Breast epithelium (tissue), 4 donors: ENCODE results near the gene NDUFAF8. TPM values are rescaled to one million over a fixed set of nuclear protein-coding genes. Genes with fewer than 3 reads are reported as not detected.

Source experiments
- DNase-seq, 2 donors: peaks; one replicate each; pipeline ENCODE4 v3.0.0-alpha.2; 2019; ENCODE audit warnings: low spot score in 2 of 2
- H3K27ac ChIP-seq, 2 donors: fragments of 200-600 bp; sonication (generic) in 1 of 2; one replicate each; pipeline ENCODE4 v1.5.1; 2016 to 2019; ENCODE audit warnings: mild to moderate bottlenecking in 1 of 2
- H3K27me3 ChIP-seq, 2 donors: fragments of 200-600 bp; sonication (generic) in 1 of 2; one replicate each; pipeline versions ENCODE4 v1.5.1 to v1.6.0; 2017 to 2019; ENCODE audit warnings: control low read depth in 1 of 2, mild to moderate bottlenecking in 1 of 2
- H3K36me3 ChIP-seq: fragments of 200-600 bp; one replicate; pipeline ENCODE4 v1.5.1; 2019
- H3K4me1 ChIP-seq, 2 donors: fragments of 200-600 bp; sonication (generic); one replicate each; pipeline ENCODE4 v1.5.1; 2016 to 2019; ENCODE audit warnings: control low read depth in 1 of 2
- H3K4me3 ChIP-seq, 3 donors: fragments of 200-600 bp; sonication (generic); 1 replicate in 2 of 3; 2 replicates in 1 of 3; pipeline ENCODE4 v1.5.1; 2016 to 2019; ENCODE audit warnings: mild to moderate bottlenecking in 3 of 3, moderate library complexity in 2 of 3
- H3K9me3 ChIP-seq, 2 donors: fragments of 200-600 bp; sonication (generic) in 1 of 2; one replicate each; pipeline ENCODE4 v1.5.1; 2016 to 2019; ENCODE audit warnings: control low read depth in 1 of 2
- CTCF ChIP-seq, 3 donors: fragments of 450-650 bp; IDR thresholded peaks; one replicate each; pipeline ENCODE4 v1.5.1; 2016 to 2017; ENCODE audit warnings: antibody characterized with exemption in 3 of 3, mild to moderate bottlenecking in 3 of 3, moderate library complexity in 3 of 3
- POLR2A ChIP-seq: fragments of 450-650 bp; IDR thresholded peaks from one replicate; pipeline ENCODE4 v1.6.1; 2016; ENCODE audit warnings: antibody characterized with exemption, mild to moderate bottlenecking, moderate library complexity
- POLR2AphosphoS5 ChIP-seq, 3 donors: sonication (generic); formaldehyde crosslinking; IDR thresholded peaks; one replicate each; pipeline ENCODE4 v1.6.1; 2017; ENCODE audit warnings: antibody characterized with exemption in 3 of 3
- intact Hi-C: fragments of 100-400 bp; cut with DNase I; formaldehyde crosslinking; loops from one replicate; pipeline ENCODE4 v1.15.1; 2023; ENCODE audit warnings: low total_unique reads
- total RNA-seq, 3 donors: library from RNA; depleted of rRNA; stranded (reverse); fragments of >200 nt; gene quantifications; one replicate each; pipeline ENCODE4 v1.1.0, GENCODE V29; 2016

Gene NDUFAF8
- total RNA-seq, 3 donors from 2014 or later: 34.2 to 39.7 (median 35.2) TPM

- no peaks in the 10 kb centered on the region for H3K4me1 ChIP-seq
- no peak for TF ChIP-seq POLR2A
- no peak for TF ChIP-seq POLR2AphosphoS5 (IDR thresholded peaks at IDR 0.05)
- no peak for TF ChIP-seq CTCF (IDR thresholded peaks at IDR 0.05)
- no peak overlapping the region for H3K27ac ChIP-seq
- no peaks in the 10 kb centered on the region for H3K36me3 ChIP-seq
- no peaks in the 10 kb centered on the region for H3K27me3 ChIP-seq
- no peak for DNase-seq
- no peaks in the 10 kb centered on the region for H3K9me3 ChIP-seq
- intact Hi-C loops: loop anchor here (10.0 kb wide), 1 partner anchor 234 kb away; no protein-coding TSS in a partner anchor
- no peak overlapping the region for H3K4me3 ChIP-seq
Measured at GRCh38 chr17:81250286-81251093, 11.4 kb downstream of the NDUFAF8 start.

GRCh38 chr17:81251094-81251708 lies 12.1 kb downstream of the NDUFAF8 start:
- Histone ChIP-seq H3K36me3 (no peaks in the 10 kb centered on the region), H3K4me1 (no peaks in the 10 kb centered on the region), H3K4me3 (no peak overlapping the region), H3K9me3 (no peaks in the 10 kb centered on the region), H3K27me3 (no peaks in the 10 kb centered on the region), H3K27ac (no peak overlapping the region)
- DNase-seq: no peak
- TF ChIP-seq POLR2AphosphoS5 (IDR thresholded peaks at IDR 0.05) (no peak), CTCF (IDR thresholded peaks at IDR 0.05) (no peak), POLR2A (no peak)
- intact Hi-C loops: loop anchor here (10.0 kb wide), 1 partner anchor 234 kb away; no protein-coding TSS in a partner anchor

- intact Hi-C loops: loop anchor here (2.0 to 10.0 kb wide), 2 partner anchors 233 to 595 kb away; no protein-coding TSS in a partner anchor
- no peaks in the 10 kb centered on the region for H3K4me1 ChIP-seq
Measured at GRCh38 chr17:81251709-81252301, 12.7 kb downstream of the NDUFAF8 start.

GRCh38 chr17:81252326-81252986 lies 13.3 kb downstream of the NDUFAF8 start:
- H3K4me1 ChIP-seq: no peaks in the 10 kb centered on the region
- TF ChIP-seq CTCF (IDR thresholded peaks at IDR 0.05) (no peak), POLR2A (no peak), POLR2AphosphoS5 (IDR thresholded peaks at IDR 0.05) (no peak)
- no peak overlapping the region for H3K4me3 ChIP-seq
- H3K27ac ChIP-seq: no peak overlapping the region
- DNase-seq: no peak
- H3K36me3 ChIP-seq: no peaks in the 10 kb centered on the region
- H3K9me3 ChIP-seq: no peaks in the 10 kb centered on the region
- intact Hi-C loops: loop anchor here (2.0 to 10.0 kb wide), 2 partner anchors 232 to 594 kb away; no protein-coding TSS in a partner anchor
- no peaks in the 10 kb centered on the region for H3K27me3 ChIP-seq

More at GRCh38 chr17:81251709-81252301, 12.7 kb downstream of the NDUFAF8 start:
- Histone ChIP-seq H3K9me3 (no peaks in the 10 kb centered on the region), H3K27ac (no peak overlapping the region), H3K4me3 (no peak overlapping the region), H3K27me3 (no peaks in the 10 kb centered on the region), H3K36me3 (no peaks in the 10 kb centered on the region)
- TF ChIP-seq POLR2A: no peak
- TF ChIP-seq POLR2AphosphoS5 (IDR thresholded peaks at IDR 0.05): no peak
- no peak for TF ChIP-seq CTCF (IDR thresholded peaks at IDR 0.05)
- no peak for DNase-seq
